Nucleus accumbens (tissue), 56 donors: Measurements from ENCODE around the gene MCRS1.

Experiments
- DNase-seq, 56 donors: peaks; one replicate each; lab custom pipeline; 2025; lab: John Stamatoyannopoulos, UW

MCRS1 gene

DNA sequence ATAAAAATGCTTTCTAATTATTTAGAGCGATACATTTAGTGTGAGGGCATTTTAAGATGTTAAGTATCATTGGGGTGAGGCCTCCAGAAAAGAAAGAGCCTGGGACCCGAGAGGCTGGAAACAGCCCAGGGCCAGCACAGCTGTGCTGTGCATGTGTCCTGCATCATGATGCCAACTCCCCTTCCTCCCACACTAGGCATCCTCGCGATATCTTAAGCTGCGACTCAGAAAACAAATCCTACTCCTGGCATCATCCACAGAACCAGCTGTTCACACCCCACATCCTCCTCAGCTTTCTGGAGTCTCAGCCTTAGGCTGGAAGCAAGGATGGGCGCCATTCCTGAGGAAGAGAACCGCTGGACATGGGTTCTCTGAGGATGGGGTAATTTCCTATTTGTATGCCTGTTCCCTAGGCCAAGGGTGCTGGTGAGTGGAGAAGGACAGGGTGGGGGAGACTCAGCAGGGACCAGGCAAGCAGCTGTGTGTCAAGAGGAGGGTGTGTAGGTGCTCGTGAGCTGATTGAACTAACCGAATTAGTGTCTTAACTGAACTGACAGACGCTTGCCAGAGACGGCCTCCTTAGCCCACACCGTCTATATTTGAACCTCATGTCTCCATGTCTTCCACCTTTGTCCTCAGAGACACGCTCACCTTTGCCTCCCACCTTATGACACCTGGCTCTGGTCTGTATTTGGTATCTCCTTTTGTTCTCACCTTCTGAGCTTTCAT is 15.6 kb upstream of the MCRS1 start:
- DNase-seq, result peak in 11 of 56 donors; percentile 4 to 43 (median 23)

DNA sequence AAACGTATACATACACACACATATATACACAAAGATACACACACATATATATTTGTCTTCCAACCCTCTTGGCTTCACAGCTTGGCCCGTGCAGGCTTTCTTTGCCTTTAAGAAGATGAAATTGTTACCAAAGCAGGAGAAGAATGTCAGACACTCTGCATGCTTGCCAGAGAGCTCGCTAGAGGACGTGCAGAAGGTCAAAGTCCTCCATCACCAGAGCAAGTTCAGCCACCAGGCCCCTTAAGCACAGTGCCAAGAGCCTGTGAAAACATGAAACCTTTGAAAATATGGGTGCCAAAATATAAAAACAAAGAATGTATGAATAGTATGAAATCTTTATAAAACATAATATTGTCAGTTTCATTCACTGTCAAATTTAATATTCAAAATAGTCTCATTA is 14.9 kb upstream of the MCRS1 start:
- DNase-seq, result no peak

- no peak for DNase-seq
Observed at GRCh38 chr12:49582201-49582600, 14.3 kb upstream of the MCRS1 start.

DNA sequence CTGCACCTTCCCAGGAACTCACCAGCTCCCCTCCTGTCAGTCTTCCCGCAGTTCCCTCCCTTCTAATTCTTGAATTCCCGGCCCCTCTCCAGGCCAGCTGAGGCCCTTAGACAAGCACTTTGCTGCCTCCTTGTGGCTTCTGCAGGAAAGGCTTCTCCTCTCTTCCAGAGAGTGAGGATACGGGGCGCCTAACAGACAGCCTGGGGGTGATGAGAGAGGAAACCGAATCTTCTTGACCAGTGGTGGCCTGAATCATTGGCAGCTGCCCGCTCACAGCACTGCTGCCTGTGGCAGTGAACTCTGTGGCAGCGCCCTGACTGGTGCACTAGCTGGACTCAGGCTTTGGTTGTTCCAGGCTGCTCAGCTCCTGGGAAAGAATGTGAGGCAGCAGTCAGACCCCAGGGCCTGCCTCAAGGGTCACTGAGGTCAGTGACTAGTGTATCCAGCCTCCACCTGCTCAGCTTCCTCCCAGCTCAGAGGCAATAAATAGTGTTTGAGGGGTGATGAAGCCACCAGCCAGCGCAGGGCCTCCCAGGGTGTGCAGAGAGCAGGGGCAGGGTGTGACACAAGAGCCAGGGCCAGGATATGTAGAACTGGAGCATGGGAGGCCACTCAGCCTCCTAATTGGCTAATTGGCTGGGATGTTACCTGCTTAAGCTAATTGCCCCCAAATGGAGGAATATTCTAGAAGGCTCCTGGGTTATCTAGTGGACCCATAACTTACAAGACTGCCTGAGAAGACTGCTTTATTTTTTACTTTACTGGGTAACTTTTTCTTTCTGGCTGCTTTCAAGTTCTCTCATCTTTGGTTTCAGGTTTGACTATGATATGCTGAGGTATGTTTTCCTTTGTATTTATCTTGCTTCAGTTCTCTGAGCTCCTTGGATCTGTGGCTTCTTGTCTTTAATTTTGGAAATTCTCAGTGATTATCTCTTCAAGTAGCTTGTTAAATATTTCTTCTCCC is 12.9 kb upstream of the MCRS1 start:
- peak in 51 of 56 donors; percentile 7 to 85 (median 47) for DNase-seq

- no peak for DNase-seq
Observed at GRCh38 chr12:49578471-49579112, 10.7 kb upstream of the MCRS1 start.

DNA sequence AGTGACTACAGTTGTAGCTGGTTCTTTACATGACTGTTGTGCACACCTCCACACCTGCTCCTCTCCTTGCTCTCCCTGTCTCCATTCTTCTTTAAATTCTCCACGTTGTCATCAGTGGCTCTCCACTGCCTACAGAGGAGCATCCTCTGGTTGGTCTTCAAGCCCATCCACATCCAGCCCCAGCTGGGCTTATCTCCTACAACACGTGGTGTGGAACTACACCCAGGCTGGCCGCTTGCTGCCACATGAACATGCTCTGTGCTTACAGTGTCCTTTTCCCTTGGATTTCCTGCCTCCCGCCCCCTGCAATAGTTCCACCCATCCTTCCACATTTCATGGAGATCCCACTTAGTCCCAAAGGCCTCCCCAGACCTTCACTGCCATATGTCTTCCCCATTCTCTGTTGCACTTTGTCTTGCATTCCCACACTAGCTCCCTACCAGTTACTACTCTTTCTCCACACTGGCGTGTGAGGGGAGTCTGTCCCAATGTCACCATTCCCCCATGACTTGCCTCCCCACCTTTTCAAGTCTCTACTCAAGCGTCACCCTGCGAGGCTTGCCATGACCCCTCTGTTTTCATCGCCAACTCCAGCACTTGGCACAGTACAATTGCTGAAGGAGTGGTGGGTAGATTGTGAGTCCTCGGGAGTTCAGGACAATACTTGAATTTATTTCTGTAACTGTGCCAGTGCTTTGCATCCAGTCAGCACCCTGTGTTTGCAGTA is 9.8 kb upstream of the MCRS1 start:
- no peak for DNase-seq

GRCh38 chr12:49568442-49569162 is 660 bp upstream of the MCRS1 start:
- DNase-seq, result peak in 1 of 56 donors; percentile 43

DNA sequence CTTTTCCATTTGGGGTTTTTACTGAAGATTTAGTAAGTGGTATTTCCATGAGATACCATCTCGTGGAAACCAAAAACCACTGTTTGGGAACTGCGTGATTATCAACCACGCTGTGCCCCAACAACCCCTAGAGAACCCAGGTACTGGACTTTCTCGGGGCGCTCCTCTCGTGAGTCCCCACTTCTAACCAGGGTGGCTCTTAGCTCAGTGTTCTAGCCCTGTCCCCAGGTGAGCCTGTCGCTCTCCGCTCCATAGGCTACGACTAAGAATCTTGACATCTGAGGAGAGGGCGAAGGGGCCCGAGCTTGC is 686 bp downstream of the MCRS1 start:
- peak in 1 of 56 donors; percentile 44 for DNase-seq

- DNase-seq, result no peak
Observed at GRCh38 chr12:49566361-49566760, 1.6 kb downstream of the MCRS1 start.

- DNase-seq, result no peak
Observed at GRCh38 chr12:49565406-49566265, 2.3 kb downstream of the MCRS1 start.

- DNase-seq, result peak in 31 of 56 donors; percentile 14 to 71 (median 36)
Observed at GRCh38 chr12:49564686-49565405, 3.1 kb downstream of the MCRS1 start.

DNA sequence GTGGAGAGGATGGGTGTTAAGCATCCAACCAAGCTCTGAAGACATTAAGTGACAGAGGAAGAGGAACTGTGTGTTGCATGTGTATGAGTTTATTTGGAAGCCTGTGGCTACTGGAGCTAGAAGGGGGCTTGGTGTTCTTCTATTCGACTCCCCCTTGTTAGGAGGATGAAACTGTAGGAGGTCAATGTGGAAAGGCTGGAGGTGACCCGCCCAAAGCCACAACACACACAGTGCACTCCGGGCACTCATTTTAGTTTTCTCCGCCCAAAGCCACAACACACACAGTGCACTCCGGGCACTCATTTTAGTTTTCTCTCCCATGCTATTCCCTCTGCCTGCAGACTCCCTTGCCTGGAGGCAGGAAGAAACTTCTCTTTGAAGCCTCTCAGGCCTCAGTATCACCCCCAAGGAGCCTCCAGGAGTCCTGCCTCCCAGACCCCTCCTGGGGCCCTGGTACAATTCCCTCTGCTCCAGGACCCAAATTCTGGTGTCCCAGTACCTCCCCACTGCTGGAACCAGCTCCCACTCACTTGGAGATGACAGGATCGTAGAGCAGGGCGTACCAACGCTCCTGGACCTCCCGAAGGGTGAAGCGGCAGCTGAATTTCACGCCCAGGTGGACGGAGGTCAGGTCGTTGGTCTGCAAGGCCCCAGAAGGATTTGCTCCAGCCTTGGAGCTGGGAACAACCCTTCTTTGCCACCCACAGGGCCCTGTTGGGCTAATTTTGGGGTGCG is 3.8 kb downstream of the MCRS1 start:
- DNase-seq, result no peak

GRCh38 chr12:49562831-49563230 is 5.1 kb downstream of the MCRS1 start:
- no peak for DNase-seq

GRCh38 chr12:49562233-49562632 is 5.7 kb downstream of the MCRS1 start:
- DNase-seq, result no peak

- no peak for DNase-seq
Observed at GRCh38 chr12:49560695-49561094, 7.2 kb downstream of the MCRS1 start.

- no peak for DNase-seq
Observed at GRCh38 chr12:49559011-49559675, 8.8 kb downstream of the MCRS1 start.

DNA sequence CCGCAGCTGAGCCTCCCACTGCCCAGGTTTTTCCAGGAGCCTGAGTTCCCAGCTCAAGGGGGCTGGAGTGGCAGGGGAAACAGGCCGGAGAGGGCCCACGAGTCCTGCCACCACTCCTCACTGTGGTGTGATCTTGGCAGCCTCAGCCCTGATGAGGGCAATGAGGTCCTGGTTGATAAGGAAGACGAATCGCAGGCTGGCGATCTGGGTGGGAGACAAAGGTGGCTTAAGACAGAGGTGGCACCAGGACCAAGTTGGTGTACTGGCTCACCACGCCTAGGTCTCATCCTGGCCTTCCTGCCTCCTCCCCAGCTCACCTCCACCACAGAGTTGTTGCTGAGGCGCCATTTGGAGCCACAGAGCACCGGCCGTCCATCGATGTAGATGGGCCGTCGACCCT is 9.4 kb downstream of the MCRS1 start:
- DNase-seq, result no peak
